ENCODE measurements around the gene CPXCR1.
"Not testable (repeated sequence)": the region's sequence is repeated elsewhere in the genome, so short reads cannot be mapped to it uniquely, and the experiment has no call there.

The CPXCR1 gene

GRCh38 chrX:88746925-88747324 lies at the start of gene CPXCR1:
TSS of gene CPXCR1 (plus strand) at chrX:88747225. CDS start at chrX:88753415, 6,190 bp downstream.
- TF ChIP-seq CTCF (IDR thresholded peaks at IDR 0.05; ENCODE audit: low read depth, low read length, missing control alignments), result no peak
- no peak within 1 kb of the TSS for H3K4me3 ChIP-seq (ENCODE audit: low read depth, low read length)
- in situ Hi-C loops (cut with HindIII; ENCODE audit: low sequenced_read_pairs), result no loop called here
- DNase-seq (ENCODE audit: low read depth), result no peak

GRCh38 chrX:88735835-88736234 lies 11.2 kb upstream of the CPXCR1 start:
- DNase-seq (ENCODE audit: low read depth), result no peak
- in situ Hi-C loops (cut with HindIII; ENCODE audit: low sequenced_read_pairs), result no loop called here
- no peak for TF ChIP-seq CTCF (IDR thresholded peaks at IDR 0.05; ENCODE audit: low read depth, low read length, missing control alignments)

GRCh38 chrX:88746215-88746614 lies 810 bp upstream of the CPXCR1 start:
- H3K4me3 ChIP-seq (ENCODE audit: low read depth, low read length); in situ Hi-C loops (cut with HindIII; ENCODE audit: low sequenced_read_pairs); DNase-seq (ENCODE audit: low read depth): not testable (repeated sequence)

More at GRCh38 chrX:88735835-88736234, 11.2 kb upstream of the CPXCR1 start:
- no peak overlapping the region for H3K4me3 ChIP-seq (ENCODE audit: low read depth, low read length)

- H3K4me3 ChIP-seq (ENCODE audit: low read depth, low read length); DNase-seq (ENCODE audit: low read depth); in situ Hi-C loops (cut with HindIII; ENCODE audit: low sequenced_read_pairs): not testable (repeated sequence)
Measured at GRCh38 chrX:88752339-88752738, 5.3 kb downstream of the CPXCR1 start.

GRCh38 chrX:88789825-88790224 lies 42.8 kb downstream of the CPXCR1 start:
- in situ Hi-C loops (cut with HindIII; ENCODE audit: low sequenced_read_pairs), result loop anchor here (5.0 kb wide), 1 partner anchor 48 kb away; no protein-coding TSS in a partner anchor
- no peak for DNase-seq (ENCODE audit: low read depth)
- TF ChIP-seq CTCF (IDR thresholded peaks at IDR 0.05; ENCODE audit: low read depth, low read length, missing control alignments), result no peak
- no peak overlapping the region for H3K4me3 ChIP-seq (ENCODE audit: low read depth, low read length)

Data from astrocyte of the cerebellum (primary cell).